Activated CD8-positive, alpha-beta memory T cell treated with anti-CD3 and anti-CD28 coated beads, Interleukin-2, amount 50 U/mL, for 4 hours (primary cell): Measurements from ENCODE around the gene EDA.

Source experiments
- DNase-seq: peaks from one replicate; pipeline ENCODE4 v3.0.0-alpha.2; 2020

Gene EDA

GRCh38 chrX:70029863-70030262 lies 413.9 kb downstream of the EDA start:
- DNase-seq = no peak

- no peak for DNase-seq
These were observed 414.4 kb downstream of the EDA start for GRCh38 chrX:70030301-70030767.

- no peak for DNase-seq
These were observed 416.9 kb downstream of the EDA start for GRCh38 chrX:70032792-70033191.

DNA sequence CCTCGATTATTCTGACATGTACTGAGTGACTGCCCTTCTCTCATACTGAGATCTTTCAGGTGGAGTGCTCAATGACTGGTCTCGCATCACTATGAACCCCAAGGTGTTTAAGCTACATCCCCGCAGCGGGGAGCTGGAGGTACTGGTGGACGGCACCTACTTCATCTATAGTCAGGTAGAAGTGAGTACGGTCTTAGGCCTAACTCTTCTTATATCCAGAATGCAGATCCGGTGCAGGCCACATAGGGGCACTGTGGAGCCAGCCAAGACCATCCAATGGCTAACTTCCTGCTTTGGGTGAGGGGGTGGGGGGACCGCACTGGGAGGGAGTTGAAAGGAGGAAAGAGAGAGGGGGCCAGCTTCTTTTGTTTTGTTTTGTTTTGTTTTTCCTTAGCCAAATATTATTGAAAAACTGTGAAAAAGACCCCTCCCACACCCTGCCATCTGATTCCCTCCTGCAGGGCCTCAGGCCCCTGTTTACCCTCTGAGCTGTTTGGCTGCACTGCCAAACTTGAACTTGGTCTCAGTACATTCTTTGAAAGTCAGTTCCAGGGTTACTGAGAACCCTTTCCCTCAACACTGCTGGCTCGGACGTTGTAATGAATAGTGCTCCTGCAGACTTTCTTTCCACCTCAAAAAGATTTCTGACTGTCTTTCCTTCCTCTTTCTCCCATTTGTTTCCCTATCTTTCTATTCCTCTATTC lies 417.6 kb downstream of the EDA start:
- DNase-seq = no peak

GRCh38 chrX:70034646-70035045 lies 418.7 kb downstream of the EDA start:
- no peak for DNase-seq

DNA sequence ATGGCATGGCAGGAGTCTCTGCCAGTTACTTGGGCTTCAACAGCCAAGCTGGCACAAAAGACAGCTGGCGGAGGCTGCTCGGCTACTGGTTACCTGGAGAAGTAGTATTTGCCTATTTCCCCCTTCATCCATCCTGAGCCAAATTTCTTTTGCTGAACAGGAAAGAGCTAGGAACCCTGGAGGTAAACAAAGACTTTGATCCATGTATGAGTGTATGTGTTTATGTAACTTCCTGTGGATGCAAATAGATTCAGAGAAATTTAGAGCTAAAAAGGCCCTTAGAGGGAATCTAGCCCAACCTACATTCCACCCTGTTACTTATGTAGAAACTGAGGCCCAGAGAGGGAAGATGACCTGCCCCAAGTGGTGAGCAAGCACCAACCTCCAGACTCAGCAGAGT lies 422.6 kb downstream of the EDA start:
- no peak for DNase-seq

DNA sequence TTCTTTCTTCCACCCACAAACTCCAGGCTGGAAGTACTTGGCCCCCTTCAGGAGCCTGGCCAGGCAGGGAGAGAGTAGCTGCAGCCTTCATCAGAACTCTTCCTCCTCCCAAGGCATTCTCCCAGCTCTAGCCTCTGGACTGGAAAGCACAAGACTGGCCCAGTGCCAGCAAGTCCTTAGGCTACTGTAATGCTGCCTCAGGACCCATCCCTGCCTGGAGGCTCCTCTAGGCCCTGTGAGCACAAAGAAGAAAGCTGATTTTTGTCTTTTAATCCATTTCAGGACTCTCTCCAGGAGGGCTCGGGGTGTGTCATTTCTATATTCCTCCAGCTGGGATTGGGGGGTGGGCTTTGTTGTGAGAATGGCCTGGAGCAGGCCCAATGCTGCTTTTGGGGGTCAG lies 423.0 kb downstream of the EDA start:
- no peak for DNase-seq

DNA sequence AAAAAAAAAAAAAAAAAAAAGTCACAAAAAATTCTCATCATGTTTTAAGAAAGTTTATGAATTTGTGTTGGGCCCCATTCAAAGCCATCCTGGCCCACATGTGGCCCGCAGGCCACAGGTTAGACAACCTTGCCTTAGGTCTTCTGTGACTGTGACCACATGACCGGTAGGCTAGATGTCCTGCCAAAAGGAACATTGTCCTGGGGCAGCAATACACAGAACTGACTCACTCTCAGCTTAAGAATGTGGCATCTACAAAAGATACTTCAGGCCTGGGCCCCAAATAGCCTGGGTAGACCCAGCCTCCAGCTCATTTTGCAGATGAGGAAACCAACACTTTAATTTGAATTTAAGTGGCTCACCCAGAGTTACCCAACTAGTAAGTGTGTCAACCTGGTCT lies 423.8 kb downstream of the EDA start:
- DNase-seq = no peak

GRCh38 chrX:70041993-70042392 lies 426.1 kb downstream of the EDA start:
- DNase-seq = no peak

- DNase-seq = no peak
These were observed 426.8 kb downstream of the EDA start for GRCh38 chrX:70042399-70043371.

DNA sequence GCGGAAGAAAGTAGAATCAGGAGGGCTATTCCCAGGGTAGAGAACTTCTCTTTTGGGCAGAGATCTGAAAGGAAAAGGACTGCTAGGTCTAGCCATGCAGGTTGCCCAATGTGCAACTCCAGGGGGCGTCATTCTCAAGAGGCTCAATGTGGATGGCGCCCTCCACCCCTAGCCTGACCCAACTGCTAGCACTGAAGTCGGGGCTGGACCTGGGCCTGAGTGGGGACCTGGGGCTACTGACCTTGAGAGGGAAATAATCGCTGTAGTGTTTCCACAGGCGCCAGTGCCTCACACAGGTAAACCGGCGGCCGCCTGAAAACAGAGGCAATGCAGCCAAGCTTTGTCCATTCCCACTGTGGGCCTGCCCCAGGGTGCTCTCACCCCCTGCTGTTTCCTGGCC lies 427.8 kb downstream of the EDA start:
- no peak for DNase-seq

DNA sequence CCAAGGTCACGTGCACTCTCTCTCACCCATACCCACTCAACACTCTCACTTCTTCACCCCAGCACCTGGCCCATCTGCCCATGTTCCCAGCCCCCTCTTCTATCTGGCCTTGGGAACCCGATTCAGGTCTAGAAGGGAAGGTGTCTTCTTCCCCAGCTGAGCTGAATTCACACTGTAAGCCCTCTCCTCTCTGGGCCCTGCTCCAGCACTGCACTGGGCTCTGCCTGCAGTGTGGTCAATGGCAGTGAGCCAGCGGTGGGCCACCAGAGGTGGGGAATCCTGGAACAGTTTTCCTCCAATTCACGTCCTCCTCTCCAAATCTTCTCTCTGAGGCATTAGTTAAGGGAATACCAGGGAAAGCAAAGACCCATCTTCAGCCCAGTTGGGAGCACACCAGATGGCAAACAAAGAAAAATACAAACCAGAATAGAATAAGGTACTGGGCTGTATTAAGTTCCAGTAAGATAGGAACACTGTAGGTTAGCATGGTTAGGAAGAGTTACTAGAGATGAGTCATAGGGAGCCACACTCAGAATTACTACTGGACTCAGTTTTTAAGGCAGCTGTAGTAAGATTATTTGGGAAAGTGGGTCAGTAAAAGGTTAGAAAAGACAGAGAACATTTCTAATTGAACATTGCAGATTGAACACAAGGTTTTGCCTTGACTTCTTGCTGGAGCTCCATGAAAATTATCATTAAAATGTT lies 428.8 kb downstream of the EDA start:
- no peak for DNase-seq

- no peak for DNase-seq
These were observed 431.1 kb downstream of the EDA start for GRCh38 chrX:70046978-70047377.

DNA sequence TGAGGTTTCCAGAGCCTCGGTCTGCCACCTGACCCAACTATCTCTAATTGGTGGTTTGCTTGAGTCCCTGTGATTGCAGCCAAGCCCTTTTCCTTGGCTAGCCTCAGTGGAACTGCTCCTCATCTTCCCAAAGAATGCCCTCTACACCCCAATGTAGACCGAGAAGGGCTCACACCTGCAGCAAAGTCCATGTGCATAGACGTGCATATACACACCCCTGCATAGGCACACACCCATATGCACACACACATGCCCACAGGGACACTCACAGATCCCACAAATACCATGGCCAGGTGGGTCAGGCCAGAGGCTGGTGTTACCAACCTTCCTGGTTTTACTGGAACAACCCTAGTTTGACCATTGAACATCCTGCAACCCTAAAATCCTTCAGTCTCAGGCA lies 433.5 kb downstream of the EDA start:
- no peak for DNase-seq

DNA sequence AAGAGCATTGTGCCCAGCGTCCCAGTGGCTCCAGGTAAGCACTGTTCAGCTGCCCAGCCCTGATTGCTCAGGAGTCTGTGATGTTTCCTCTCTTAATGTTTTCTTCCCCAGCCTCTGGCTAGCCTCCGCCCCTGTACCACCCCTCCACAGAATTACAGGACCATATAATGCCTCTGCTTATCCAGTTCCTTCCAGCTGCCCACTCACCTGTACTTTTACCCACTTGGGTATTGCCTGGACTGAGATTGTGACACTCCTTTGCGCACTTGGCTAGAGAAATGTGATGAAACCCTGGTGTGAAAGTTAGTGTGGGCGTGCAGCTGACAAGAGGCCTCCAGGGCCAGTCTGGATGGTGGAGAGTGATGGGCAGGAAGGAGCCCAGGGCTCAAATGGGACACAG lies 434.0 kb downstream of the EDA start, which contains the start of gene AWAT2:
Gene AWAT2 (minus strand): TSS at position 14 of the 400 bp plus-strand sequence. CDS start 6 bp downstream, at position 8.
- no peak for DNase-seq

- DNase-seq = no peak
These were observed 437.1 kb downstream of the EDA start for GRCh38 chrX:70052895-70053615.

- no peak for DNase-seq
These were observed 438.5 kb downstream of the EDA start for GRCh38 chrX:70054391-70054790.

DNA sequence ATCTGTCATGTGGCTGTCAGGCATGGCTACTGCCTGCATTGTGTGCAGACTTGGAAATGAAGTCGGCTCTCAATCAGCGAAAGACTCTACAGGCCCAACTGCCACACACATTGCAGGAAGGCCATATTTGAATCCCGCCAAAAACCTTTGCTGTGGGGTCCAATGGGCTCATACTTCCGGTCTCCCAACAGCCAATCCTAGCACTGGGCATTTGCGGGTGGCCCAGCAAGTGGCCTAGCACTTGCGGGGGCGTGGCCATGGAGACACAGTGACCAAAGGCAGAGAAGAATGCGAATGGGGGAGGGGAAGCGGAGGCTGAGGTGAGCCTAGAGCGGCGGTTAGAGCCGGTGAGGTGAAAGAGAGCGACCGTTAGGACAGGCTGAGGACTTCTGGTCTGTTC lies 446.2 kb downstream of the EDA start, which contains the start of gene OTUD6A:
Gene OTUD6A (plus strand): TSS at position 382 of the 400 bp plus-strand sequence. CDS start 68 bp downstream, outside the sequence.
- no peak for DNase-seq

- no peak for DNase-seq
These were observed 447.1 kb downstream of the EDA start for GRCh38 chrX:70062961-70063550.

DNA sequence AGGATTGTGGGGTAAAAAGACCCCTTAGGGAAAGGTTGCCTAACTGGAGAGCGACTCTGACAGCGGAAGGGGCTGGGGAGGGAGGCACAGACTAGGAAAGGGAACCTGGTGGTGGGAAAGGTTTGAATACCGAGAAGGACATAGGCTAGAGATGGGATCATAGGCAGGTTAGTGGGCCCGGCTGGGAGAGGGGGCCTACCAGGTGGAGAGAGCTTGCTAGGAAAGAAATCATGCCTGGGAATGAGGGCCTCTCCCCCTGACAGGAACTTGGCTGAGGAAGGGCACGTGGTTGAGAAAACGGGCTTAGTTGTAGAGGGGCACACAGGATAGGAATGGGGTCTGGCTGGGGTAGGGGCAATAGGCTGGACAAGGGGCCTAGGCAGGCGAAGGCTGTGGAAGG lies 450.7 kb downstream of the EDA start:
- no peak for DNase-seq

- no peak for DNase-seq
These were observed 463.4 kb downstream of the EDA start for GRCh38 chrX:70079297-70079696.

GRCh38 chrX:70079870-70080269 lies 464.0 kb downstream of the EDA start:
- DNase-seq = no peak
